Skeletal muscle tissue (tissue), 4 donors: Measurements from ENCODE around the gene DYNLRB1. TPM values are rescaled to one million over a fixed set of nuclear protein-coding genes. Genes with fewer than 3 reads are reported as not detected.
A peak's percentile ranks its signal among the peaks of the same experiment; 100 is the strongest.

Experiments
- H3K27ac ChIP-seq: one replicate; pipeline ENCODE4 v1.7.0; 2013; ENCODE audit warnings: mild to moderate bottlenecking, low read depth, low read length, inconsistent platforms
- H3K27me3 ChIP-seq, 3 donors: one replicate each; pipeline ENCODE4 v1.7.0; 2013; ENCODE audit warnings: low read length in 3 of 3; ENCODE audit not compliant: control insufficient read depth in 3 of 3, insufficient read depth in 3 of 3
- H3K36me3 ChIP-seq, 3 donors: one replicate each; pipeline ENCODE4 v1.7.0; 2013; ENCODE audit warnings: low read length in 3 of 3; ENCODE audit not compliant: control insufficient read depth in 3 of 3, insufficient read depth in 3 of 3
- H3K4me1 ChIP-seq, 3 donors: one replicate each; pipeline ENCODE4 v1.7.0; 2013; ENCODE audit warnings: low read length in 3 of 3, mild to moderate bottlenecking in 3 of 3; ENCODE audit not compliant: control insufficient read depth in 3 of 3, insufficient read depth in 3 of 3
- H3K4me3 ChIP-seq, 3 donors: one replicate each; pipeline ENCODE4 v1.7.0; 2013; ENCODE audit warnings: low read length in 3 of 3
- H3K9ac ChIP-seq, 3 donors: one replicate each; pipeline ENCODE4 v1.7.0; 2013; ENCODE audit warnings: low read length in 3 of 3, mild to moderate bottlenecking in 3 of 3, moderate library complexity in 2 of 3, low read depth in 1 of 3
- H3K9me3 ChIP-seq, 3 donors: one replicate each; pipeline ENCODE4 v1.7.0; 2013; ENCODE audit warnings: low read length in 3 of 3; ENCODE audit not compliant: control insufficient read depth in 3 of 3
- total RNA-seq: library from RNA; depleted of rRNA; stranded (reverse); fragments of >200 nt; gene quantifications from one replicate; pipeline ENCODE4 v1.2.3, GENCODE V29; 2014
- donor health status: Osteomylitis.

Gene DYNLRB1
- total RNA-seq, 1 donor from 2014 or later: 28.7 TPM

DNA sequence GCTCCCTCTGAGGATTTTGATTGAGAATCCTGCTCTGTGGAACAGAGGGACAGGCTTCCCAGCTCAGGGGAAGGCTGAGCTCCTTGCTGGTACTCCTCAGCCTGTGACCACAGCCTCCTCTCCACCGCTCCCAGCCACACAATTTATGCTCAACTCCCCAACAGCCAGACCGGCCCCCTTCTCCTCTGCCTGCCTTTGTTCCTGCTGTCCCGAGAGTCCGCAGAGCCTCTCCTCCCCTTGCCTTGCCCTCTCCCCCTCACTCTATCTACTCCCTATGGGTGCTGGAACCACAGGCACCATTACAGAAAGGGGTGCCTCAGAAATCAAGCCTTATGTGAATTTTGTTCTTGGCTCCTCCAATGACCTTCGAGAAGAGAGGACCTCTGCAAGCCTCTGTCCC lies 58.2 kb downstream of the DYNLRB1 start:
- Histone ChIP-seq H3K9me3 (no peaks in the 10 kb centered on the region), H3K36me3 (peaks cover 22 to 35% (median 29%) of the 10 kb centered on the region in 3 donors), H3K4me3 (no peak overlapping the region), H3K27ac (no peak overlapping the region), H3K9ac (no peak overlapping the region), H3K4me1 (peaks cover 17 to 20% (median 17%) of the 10 kb centered on the region in 3 donors), H3K27me3 (no peaks in the 10 kb centered on the region)

DNA sequence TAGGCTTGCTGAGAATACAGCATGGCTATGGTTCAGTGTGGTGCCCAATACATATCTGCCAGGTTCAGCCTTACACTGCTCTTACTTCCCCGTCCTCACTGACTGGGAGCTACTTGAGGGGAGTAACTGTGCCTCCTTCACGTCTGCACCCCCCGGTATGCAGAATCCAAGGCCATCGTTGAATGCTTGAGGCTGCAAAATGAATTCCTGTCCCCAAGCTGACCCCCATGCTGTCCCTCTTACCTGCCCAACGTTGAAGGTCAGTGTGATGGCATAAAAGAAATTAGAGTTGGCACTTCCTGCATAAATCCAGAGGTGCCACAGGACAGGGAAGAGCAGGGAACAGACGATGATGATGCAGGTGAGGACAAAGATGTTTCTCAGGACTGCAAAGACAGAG lies 58.6 kb downstream of the DYNLRB1 start:
- Histone ChIP-seq H3K27ac (no peak overlapping the region), H3K36me3 (peaks cover 22 to 34% (median 29%) of the 10 kb centered on the region in 3 donors), H3K4me3 (no peak overlapping the region), H3K9ac (no peak overlapping the region), H3K4me1 (peaks cover 18 to 22% (median 20%) of the 10 kb centered on the region in 3 donors), H3K27me3 (no peaks in the 10 kb centered on the region), H3K9me3 (no peaks in the 10 kb centered on the region)

DNA sequence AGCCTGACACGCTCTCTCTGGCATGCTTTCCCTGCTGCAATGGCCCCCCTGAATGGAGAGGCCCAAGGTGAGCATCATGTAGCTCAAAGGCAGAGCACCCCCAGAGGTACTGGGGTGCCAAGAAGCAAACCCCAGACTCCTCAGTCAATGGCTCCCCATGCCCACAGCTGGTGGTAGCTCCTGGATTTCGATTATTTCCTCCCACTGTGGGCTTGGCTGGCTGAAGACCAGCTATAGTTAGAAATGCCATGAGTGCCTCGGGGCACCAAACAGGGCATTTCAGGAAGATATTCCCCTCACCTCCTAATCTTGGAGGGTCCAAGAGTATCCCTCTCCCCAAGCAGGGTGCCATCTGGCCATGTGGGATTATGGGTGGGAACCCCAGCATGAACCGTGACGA lies 59.0 kb downstream of the DYNLRB1 start:
- peaks cover 18 to 22% (median 22%) of the 10 kb centered on the region in 3 donors for H3K4me1 ChIP-seq
- no peak overlapping the region for H3K9ac ChIP-seq
- H3K9me3 ChIP-seq: no peaks in the 10 kb centered on the region
- H3K4me3 ChIP-seq: no peak overlapping the region
- no peaks in the 10 kb centered on the region for H3K27me3 ChIP-seq
- H3K36me3 ChIP-seq: peaks cover 23 to 31% (median 31%) of the 10 kb centered on the region in 3 donors
- H3K27ac ChIP-seq: no peak overlapping the region

- Histone ChIP-seq H3K9me3 (no peaks in the 10 kb centered on the region), H3K27ac (no peak overlapping the region), H3K36me3 (peaks cover 25 to 36% (median 31%) of the 10 kb centered on the region in 3 donors), H3K27me3 (no peaks in the 10 kb centered on the region), H3K4me3 (no peak overlapping the region), H3K4me1 (peaks cover 18 to 22% (median 22%) of the 10 kb centered on the region in 3 donors), H3K9ac (no peak overlapping the region)
Observed at GRCh38 chr20:34575756-34576155, 59.5 kb downstream of the DYNLRB1 start.

GRCh38 chr20:34577061-34577460 lies 60.8 kb downstream of the DYNLRB1 start:
- H3K36me3 ChIP-seq: peaks cover 23 to 33% (median 25%) of the 10 kb centered on the region in 3 donors
- no peak overlapping the region for H3K27ac ChIP-seq

GRCh38 chr20:34578025-34578424 lies 61.8 kb downstream of the DYNLRB1 start:
- Histone ChIP-seq H3K4me3 (no peak overlapping the region), H3K9me3 (no peaks in the 10 kb centered on the region), H3K36me3 (peaks cover 23 to 32% (median 25%) of the 10 kb centered on the region in 3 donors), H3K4me1 (peaks cover 24 to 35% (median 35%) of the 10 kb centered on the region in 3 donors), H3K27ac (no peak overlapping the region), H3K9ac (peak overlapping the region; percentile 1 to 58 (median 35)), H3K27me3 (no peaks in the 10 kb centered on the region)

More at GRCh38 chr20:34577061-34577460, 60.8 kb downstream of the DYNLRB1 start:
- no peaks in the 10 kb centered on the region for H3K9me3 ChIP-seq
- H3K27me3 ChIP-seq: no peaks in the 10 kb centered on the region
- H3K4me1 ChIP-seq: peaks cover 24 to 31% (median 29%) of the 10 kb centered on the region in 3 donors
- no peak overlapping the region for H3K4me3 ChIP-seq
- no peak overlapping the region for H3K9ac ChIP-seq

DNA sequence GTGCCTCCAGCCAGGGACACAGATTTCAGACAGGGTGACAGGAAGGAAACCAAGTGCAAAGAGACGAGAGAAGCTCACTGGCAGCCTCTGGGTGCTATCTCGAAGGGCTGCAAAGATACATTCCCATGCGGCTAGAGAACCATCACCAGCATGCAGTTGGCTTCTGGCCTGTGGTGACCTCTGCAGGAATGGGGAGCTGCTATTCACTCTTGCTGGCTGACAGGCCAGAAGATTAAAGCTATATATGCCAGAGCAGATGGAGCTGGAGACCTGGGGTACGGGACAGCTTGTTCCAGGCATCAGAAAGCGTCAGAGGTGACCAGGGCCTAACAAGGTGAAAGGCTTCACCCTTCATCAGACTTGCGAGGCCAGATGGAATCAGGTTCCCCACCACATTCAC lies 62.3 kb downstream of the DYNLRB1 start:
- peak overlapping the region; percentile 46 for H3K27ac ChIP-seq
- H3K27me3 ChIP-seq: no peaks in the 10 kb centered on the region
- no peak overlapping the region for H3K4me3 ChIP-seq
- H3K9ac ChIP-seq: peak overlapping the region; percentile 35 to 62 (median 58)
- no peaks in the 10 kb centered on the region for H3K9me3 ChIP-seq
- H3K4me1 ChIP-seq: peaks cover 27 to 40% (median 40%) of the 10 kb centered on the region in 3 donors
- peaks cover 20 to 32% (median 20%) of the 10 kb centered on the region in 3 donors for H3K36me3 ChIP-seq

GRCh38 chr20:34579191-34579978 lies 63.2 kb downstream of the DYNLRB1 start:
- Histone ChIP-seq H3K4me3 (peak overlapping the region in 1 of 3 donors; percentile 7), H3K9me3 (no peaks in the 10 kb centered on the region), H3K9ac (peak overlapping the region in 2 of 3 donors; percentile 8 to 41), H3K27ac (peak overlapping the region; percentile 46), H3K27me3 (no peaks in the 10 kb centered on the region), H3K36me3 (peaks cover 15 to 31% (median 18%) of the 10 kb centered on the region in 3 donors), H3K4me1 (peaks cover 31 to 47% (median 42%) of the 10 kb centered on the region in 3 donors)

GRCh38 chr20:34579979-34580940 lies 64.0 kb downstream of the DYNLRB1 start:
- Histone ChIP-seq H3K27me3 (no peaks in the 10 kb centered on the region), H3K36me3 (peaks cover 10 to 32% (median 14%) of the 10 kb centered on the region in 3 donors), H3K4me1 (peaks cover 31 to 47% (median 42%) of the 10 kb centered on the region in 3 donors), H3K9me3 (no peaks in the 10 kb centered on the region), H3K27ac (no peak overlapping the region), H3K4me3 (no peak overlapping the region), H3K9ac (peak overlapping the region in 1 of 3 donors; percentile 2)
